Hepatocyte (in vitro differentiated cells): ENCODE results near the gene DEDD. TPM values are rescaled to one million over a fixed set of nuclear protein-coding genes. Genes with fewer than 3 reads are reported as not detected.

Experiments
- DNase-seq: peaks from one replicate; pipeline ENCODE4 v3.0.0-alpha.2; 2016; ENCODE audit warnings: low spot score
- H2AFZ ChIP-seq: fragments of 200-600 bp; sonication (generic); 2 replicates; pipeline ENCODE4 v1.6.0; 2016; ENCODE audit warnings: antibody characterized with exemption, mild to moderate bottlenecking
- H3K27ac ChIP-seq: fragments of 200-600 bp; sonication (generic); 2 replicates; pipeline ENCODE4 v1.5.1; 2016; ENCODE audit warnings: mild to moderate bottlenecking
- H3K27me3 ChIP-seq: fragments of 200-600 bp; sonication (generic); 2 replicates; pipeline ENCODE4 v1.6.1; 2016
- H3K36me3 ChIP-seq: fragments of 200-600 bp; sonication (generic); replicated peaks from 2 replicates; pipeline ENCODE4 v1.5.1; 2016; ENCODE audit warnings: low read depth; ENCODE audit not compliant: insufficient read depth
- H3K4me1 ChIP-seq: fragments of 200-600 bp; sonication (generic); 2 replicates; pipeline ENCODE4 v1.5.1; 2016; ENCODE audit warnings: mild to moderate bottlenecking, moderate library complexity; ENCODE audit not compliant: insufficient read depth
- H3K4me2 ChIP-seq: fragments of 200-600 bp; sonication (generic); 2 replicates; pipeline ENCODE4 v1.6.0; 2016
- H3K4me3 ChIP-seq: fragments of 200-600 bp; sonication (generic); 2 replicates; pipeline ENCODE4 v1.5.1; 2016; ENCODE audit warnings: mild to moderate bottlenecking
- H3K79me2 ChIP-seq: fragments of 200-600 bp; sonication (generic); 2 replicates; pipeline ENCODE4 v1.6.0; 2017; ENCODE audit warnings: mild to moderate bottlenecking
- H3K9me2 ChIP-seq: fragments of 200-600 bp; sonication (generic); replicated peaks from 2 replicates; pipeline ENCODE4 v1.6.0; 2017; ENCODE audit warnings: mild to moderate bottlenecking; ENCODE audit not compliant: insufficient read depth
- H3K9me3 ChIP-seq: fragments of 200-600 bp; sonication (generic); 2 replicates; pipeline ENCODE4 v1.5.1; 2016; ENCODE audit warnings: low read depth, mild to moderate bottlenecking
- H4K20me1 ChIP-seq: fragments of 200-600 bp; sonication (generic); 2 replicates; pipeline ENCODE4 v1.6.0; 2016; ENCODE audit warnings: mild to moderate bottlenecking; ENCODE audit not compliant: insufficient read depth, poor library complexity, severe bottlenecking
- EZH2 ChIP-seq: fragments of 200-600 bp; sonication (generic); IDR thresholded peaks from 2 replicates; pipeline ENCODE4 v1.6.1; 2016; ENCODE audit warnings: antibody characterized with exemption, mild to moderate bottlenecking, borderline replicate concordance
- EZH2phosphoT487 ChIP-seq: fragments of 200-600 bp; sonication (generic); IDR thresholded peaks from one replicate; pipeline ENCODE4 v1.6.1; 2018; ENCODE audit warnings: antibody characterized with exemption, mild to moderate bottlenecking, low read depth, moderate library complexity; ENCODE audit not compliant: unreplicated experiment, severe bottlenecking
- WGBS: methylation state at CpG from one replicate; pipeline ENCODE4 v1.1.6; 2016; ENCODE audit warnings: low lambda C conversion rate; ENCODE audit errors: missing lambda C conversion rate; 5-methylcytosine and 5-hydroxymethylcytosine counted together
- polyA plus RNA-seq: library from polyadenylated mRNA; unstranded; fragments of >200 nt; fragmentation: Nextera tagmentation; extraction: Ambion mirVana; gene quantifications from 2 replicates; pipeline ENCODE4 v1.2.1, GENCODE V29; 2016
- total RNA-seq: library from RNA; depleted of rRNA; stranded (reverse); fragments of >200 nt; gene quantifications from 2 replicates; pipeline ENCODE4 v1.2.3, GENCODE V29; 2014
- TF ChIP-seq, protein P1 (sequence below): fragments of 200-600 bp; sonication (generic); IDR thresholded peaks from 2 replicates; pipeline ENCODE4 v1.5.1; 2016; ENCODE audit warnings: antibody characterized with exemption, mild to moderate bottlenecking; ENCODE audit not compliant: poor library complexity

Gene DEDD
- total and polyA plus RNA-seq, 2 experiments from 2014 or later: 21.8 to 27.1 TPM

- Histone ChIP-seq H2AFZ (no peak overlapping the region), H3K9me2 (no peaks in the 10 kb centered on the region), H3K27me3 (no peaks in the 10 kb centered on the region), H3K9me3 (no peaks in the 10 kb centered on the region), H3K4me1 (peaks cover 8% of the 10 kb centered on the region), H3K4me3 (peak overlapping the region; percentile 69), H3K79me2 (no peaks in the 10 kb centered on the region), H3K27ac (no peak overlapping the region), H3K36me3 (no peaks in the 10 kb centered on the region), H4K20me1 (no peaks in the 10 kb centered on the region), H3K4me2 (peak overlapping the region; percentile 88)
- WGBS: 86% methylated on average over 9 of the region's 9 CpGs
- no peak for DNase-seq
- TF ChIP-seq, protein P1, sequence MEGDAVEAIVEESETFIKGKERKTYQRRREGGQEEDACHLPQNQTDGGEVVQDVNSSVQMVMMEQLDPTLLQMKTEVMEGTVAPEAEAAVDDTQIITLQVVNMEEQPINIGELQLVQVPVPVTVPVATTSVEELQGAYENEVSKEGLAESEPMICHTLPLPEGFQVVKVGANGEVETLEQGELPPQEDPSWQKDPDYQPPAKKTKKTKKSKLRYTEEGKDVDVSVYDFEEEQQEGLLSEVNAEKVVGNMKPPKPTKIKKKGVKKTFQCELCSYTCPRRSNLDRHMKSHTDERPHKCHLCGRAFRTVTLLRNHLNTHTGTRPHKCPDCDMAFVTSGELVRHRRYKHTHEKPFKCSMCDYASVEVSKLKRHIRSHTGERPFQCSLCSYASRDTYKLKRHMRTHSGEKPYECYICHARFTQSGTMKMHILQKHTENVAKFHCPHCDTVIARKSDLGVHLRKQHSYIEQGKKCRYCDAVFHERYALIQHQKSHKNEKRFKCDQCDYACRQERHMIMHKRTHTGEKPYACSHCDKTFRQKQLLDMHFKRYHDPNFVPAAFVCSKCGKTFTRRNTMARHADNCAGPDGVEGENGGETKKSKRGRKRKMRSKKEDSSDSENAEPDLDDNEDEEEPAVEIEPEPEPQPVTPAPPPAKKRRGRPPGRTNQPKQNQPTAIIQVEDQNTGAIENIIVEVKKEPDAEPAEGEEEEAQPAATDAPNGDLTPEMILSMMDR: no peak
- TF ChIP-seq EZH2 (no peak), EZH2phosphoT487 (no peak)
These were observed 33.2 kb downstream of the DEDD start for GRCh38 chr1:161099090-161099802.

GRCh38 chr1:161098210-161099068 lies 34.0 kb downstream of the DEDD start, which contains the start of gene KLHDC9:
KLHDC9 (plus strand) TSS chr1:161098361; CDS start chr1:161098536, 175 bp downstream.
- peak within 1 kb of the TSS; percentile 75 for H2AFZ ChIP-seq
- 3% methylated on average over 69 of the region's 71 CpGs for WGBS
- H4K20me1 ChIP-seq: no peaks in the 10 kb centered on the region
- no peaks in the 10 kb centered on the region for H3K79me2 ChIP-seq
- H3K27ac ChIP-seq: peak within 1 kb of the TSS; percentile 80
- peak within 1 kb of the TSS; percentile 88 for H3K4me2 ChIP-seq
- TF ChIP-seq EZH2phosphoT487 (no peak), EZH2 (no peak)
- TF ChIP-seq, protein P1: no peak
- peak within 1 kb of the TSS; percentile 69 for H3K4me3 ChIP-seq
- DNase-seq: peak; percentile 90
- no peaks in the 10 kb centered on the region for H3K36me3 ChIP-seq
- H3K4me1 ChIP-seq: peaks cover 8% of the 10 kb centered on the region
- H3K27me3 ChIP-seq: no peaks in the 10 kb centered on the region
- H3K9me2 ChIP-seq: no peaks in the 10 kb centered on the region
- H3K9me3 ChIP-seq: no peaks in the 10 kb centered on the region

GRCh38 chr1:161096530-161096929 lies 35.9 kb downstream of the DEDD start:
- no peaks in the 10 kb centered on the region for H3K36me3 ChIP-seq
- no peaks in the 10 kb centered on the region for H3K27me3 ChIP-seq
- 82% methylated on average over 1 of the region's 1 CpG for WGBS
- H3K4me2 ChIP-seq: no peak overlapping the region
- no peaks in the 10 kb centered on the region for H3K9me3 ChIP-seq
- no peak overlapping the region for H3K4me3 ChIP-seq
- no peak overlapping the region for H2AFZ ChIP-seq
- H3K79me2 ChIP-seq: no peaks in the 10 kb centered on the region
- H3K4me1 ChIP-seq: peaks cover 8% of the 10 kb centered on the region
- H3K27ac ChIP-seq: peak overlapping the region; percentile 75
- no peaks in the 10 kb centered on the region for H4K20me1 ChIP-seq
- DNase-seq: no peak
- TF ChIP-seq EZH2phosphoT487 (no peak), EZH2 (no peak)
- TF ChIP-seq, protein P1: no peak
- no peaks in the 10 kb centered on the region for H3K9me2 ChIP-seq
